Erythroblast (primary cell): Measurements from ENCODE around the gene SYTL2.

ENCODE experiments used
- GATA1 ChIP-seq: IDR thresholded peaks from 2 replicates; pipeline ENCODE4 v1.6.1; 2011; ENCODE audit warnings: low read depth, mild to moderate bottlenecking, control low read depth, low read length, moderate library complexity
- POLR2A ChIP-seq: IDR thresholded peaks from 2 replicates; pipeline ENCODE4 v1.6.1; 2011; ENCODE audit warnings: mild to moderate bottlenecking, low read length

- TF ChIP-seq POLR2A: no peak
- TF ChIP-seq GATA1: no peak
Measured at GRCh38 chr11:85672105-85672902, 138.6 kb downstream of the SYTL2 start.
